ENCODE results near the gene SKAP1.

GRCh38 chr17:48307814-48308411 lies 122.1 kb downstream of the SKAP1 start:
- no peak for TF ChIP-seq EZH2phosphoT487 (IDR thresholded peaks at IDR 0.05; ENCODE audit: unreplicated experiment)
- TF ChIP-seq CTCF (conservative IDR thresholded peaks at IDR 0.05; ENCODE audit: low read depth in 2 of 2), result peak; percentile 81 to 93
- TF ChIP-seq EZH2 (IDR thresholded peaks at IDR 0.05; ENCODE audit: low read depth, unreplicated experiment), result no peak
- TF ChIP-seq POLR2AphosphoS5 (IDR thresholded peaks at IDR 0.05; ENCODE audit: low read depth), result no peak
- no peak for TF ChIP-seq ETS1 (IDR thresholded peaks at IDR 0.05)
- TF ChIP-seq ZNF331 (CRISPR knock-in tag; IDR thresholded peaks at IDR 0.05; ENCODE audit: low read depth), result no peak
- no peak for TF ChIP-seq JUNB (IDR thresholded peaks at IDR 0.05; ENCODE audit: unreplicated experiment)
- no peak for TF ChIP-seq CREB1 (CRISPR knock-in tag; IDR thresholded peaks at IDR 0.05; ENCODE audit: low read depth)
- no peak for TF ChIP-seq STAT1 (IDR thresholded peaks at IDR 0.05; ENCODE audit: unreplicated experiment)
- no peak for TF ChIP-seq REST (IDR thresholded peaks at IDR 0.05; ENCODE audit: unreplicated experiment)

Data from GM23338 (cell line).